GM12891 (cell line): ENCODE results near the gene MRTFB.

Experiments used
- DNase-seq: peaks from one replicate; pipeline ENCODE4 v3.0.0; 2011; ENCODE audit warnings: low spot score; ENCODE audit not compliant: insufficient read length
- FAIRE-seq: peaks from 2 replicates; lab custom pipeline; 2011; peaks lifted over from hg19 to GRCh38; lab: Jason Lieb, UNC
- PAX5 ChIP-seq: IDR thresholded peaks from 2 replicates; pipeline ENCODE4 v1.6.1; 2011; ENCODE audit warnings: low read length, moderate library complexity, mild to moderate bottlenecking; ENCODE audit not compliant: insufficient read depth, severe bottlenecking
- POLR2A ChIP-seq: IDR thresholded peaks from 2 replicates; pipeline ENCODE4 v1.6.1; 2011; ENCODE audit warnings: low read depth, low read length, control low read depth
- POLR2AphosphoS5 ChIP-seq: IDR thresholded peaks from 2 replicates; pipeline ENCODE4 v1.6.1; 2011; ENCODE audit warnings: low read depth, low read length, control low read depth
- POU2F2 ChIP-seq: IDR thresholded peaks from 2 replicates; pipeline ENCODE4 v1.6.1; 2011; ENCODE audit warnings: low read depth, mild to moderate bottlenecking, control low read depth, low read length, moderate library complexity
- SPI1 ChIP-seq: IDR thresholded peaks from 2 replicates; pipeline ENCODE4 v1.6.1; 2011; ENCODE audit warnings: low read depth, low read length, control low read depth
- TAF1 ChIP-seq: IDR thresholded peaks from 2 replicates; pipeline ENCODE4 v1.6.1; 2011; ENCODE audit warnings: low read depth, low read length, control low read depth

MRTFB gene

DNA sequence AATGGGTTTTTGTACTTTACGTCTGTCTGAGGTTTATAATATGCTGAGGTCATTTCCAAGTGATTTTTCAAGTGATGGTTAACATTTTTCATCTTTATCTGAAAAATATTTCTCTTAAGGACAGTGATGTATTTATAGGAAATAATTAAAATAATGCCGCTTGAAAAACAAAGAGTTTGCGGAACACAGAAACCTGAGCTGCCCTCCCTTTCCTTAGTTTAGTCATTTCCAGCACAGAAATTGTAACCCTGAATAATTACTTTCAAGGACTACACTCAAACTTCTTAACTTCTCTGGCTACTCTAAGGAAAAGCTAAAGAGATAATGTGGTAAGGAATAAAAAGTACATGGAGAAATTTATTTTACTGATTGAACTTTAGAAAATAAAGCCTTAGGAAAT lies 54.6 kb downstream of the MRTFB start:
- TF ChIP-seq PAX5 (no peak), POLR2A (no peak), POLR2AphosphoS5 (no peak), POU2F2 (no peak), TAF1 (no peak), SPI1 (no peak)
- no peak for FAIRE-seq
- DNase-seq: no peak

DNA sequence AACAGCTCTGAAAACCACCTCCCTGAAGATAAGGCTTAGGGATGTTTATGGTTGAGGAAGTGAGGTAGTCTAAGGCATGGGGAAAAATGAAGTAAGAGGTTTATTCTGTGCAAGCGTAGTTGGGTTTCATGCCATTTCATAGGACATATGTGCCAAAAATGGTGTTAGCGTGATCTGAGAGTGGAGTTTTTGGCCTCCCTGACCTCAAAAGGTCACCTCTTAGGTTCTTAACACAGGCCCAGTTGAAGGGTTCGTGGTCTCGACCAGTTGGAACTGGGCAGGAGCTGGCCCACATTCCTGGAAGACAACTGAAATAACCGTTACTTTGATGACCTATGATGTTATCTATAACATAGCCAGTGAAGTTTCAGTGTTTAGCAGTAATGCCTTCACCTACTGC lies 57.0 kb downstream of the MRTFB start:
- FAIRE-seq (no peak), DNase-seq (no peak)
- TF ChIP-seq PAX5 (no peak), TAF1 (no peak), SPI1 (no peak), POLR2A (no peak), POLR2AphosphoS5 (no peak), POU2F2 (no peak)

DNA sequence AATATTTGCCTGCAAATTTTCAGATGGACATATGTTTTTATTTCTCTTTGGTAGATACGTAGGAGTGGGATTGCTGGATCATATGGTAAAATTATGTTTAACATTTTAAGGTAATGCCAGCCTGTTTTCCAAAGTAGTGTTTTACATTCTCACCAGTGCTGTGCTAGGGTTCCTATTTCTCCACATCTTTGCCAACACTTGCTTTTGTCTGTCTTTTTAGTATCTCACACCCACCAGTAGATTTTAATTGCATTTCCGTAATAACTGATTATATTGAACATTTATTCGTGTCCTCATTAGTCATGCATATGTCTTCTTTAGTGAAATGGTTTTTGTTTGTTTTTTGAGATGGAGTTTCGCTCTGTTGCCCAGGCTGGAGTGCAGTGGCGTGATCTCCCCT lies 58.4 kb downstream of the MRTFB start:
- DNase-seq (no peak), FAIRE-seq (no peak)
- TF ChIP-seq PAX5: no peak
- no peak for TF ChIP-seq SPI1
- no peak for TF ChIP-seq POLR2A
- TF ChIP-seq POLR2AphosphoS5: no peak

DNA sequence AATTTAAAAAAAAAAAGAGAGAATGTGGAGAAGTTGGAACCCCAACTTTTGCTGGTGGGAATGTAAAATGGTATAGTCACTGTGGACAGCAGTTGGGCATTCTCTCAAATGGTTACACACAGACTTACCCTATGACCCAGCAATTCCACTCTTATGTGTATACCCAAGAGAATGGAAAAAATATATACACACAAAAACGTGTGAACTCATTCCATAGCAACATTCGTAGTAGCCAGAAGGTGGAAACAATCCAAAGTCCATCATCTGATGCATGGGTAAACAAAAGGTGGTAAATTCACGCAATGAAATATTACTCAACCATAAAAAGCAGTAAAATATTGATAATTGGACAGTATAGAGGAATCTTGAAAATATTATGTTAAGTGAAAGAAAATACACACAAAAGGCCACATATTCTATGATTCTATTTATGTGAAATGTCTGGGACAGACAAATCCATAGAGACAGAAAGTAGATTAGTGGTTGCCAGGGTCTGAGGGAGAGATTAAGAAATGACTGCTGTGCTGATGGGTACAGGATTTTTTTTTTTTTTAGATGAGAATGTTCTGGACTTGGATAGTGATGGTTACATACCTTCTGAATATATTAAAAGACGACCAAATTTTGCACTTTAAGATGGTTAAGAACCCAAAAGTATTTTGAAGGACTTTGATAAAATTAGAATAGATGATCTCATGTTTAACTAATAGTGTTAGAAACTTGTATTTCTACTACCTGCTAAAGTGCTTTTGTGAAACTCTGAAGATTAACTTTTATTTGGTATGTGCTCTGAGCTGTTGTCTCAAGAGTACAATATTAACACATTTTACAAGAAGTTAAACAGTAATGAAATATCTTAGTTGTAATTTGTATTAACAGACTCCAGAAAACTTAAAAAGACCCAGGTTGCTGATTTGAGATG lies 60.9 kb downstream of the MRTFB start:
- FAIRE-seq (no peak), DNase-seq (no peak)
- TF ChIP-seq PAX5: no peak
- no peak for TF ChIP-seq SPI1

DNA sequence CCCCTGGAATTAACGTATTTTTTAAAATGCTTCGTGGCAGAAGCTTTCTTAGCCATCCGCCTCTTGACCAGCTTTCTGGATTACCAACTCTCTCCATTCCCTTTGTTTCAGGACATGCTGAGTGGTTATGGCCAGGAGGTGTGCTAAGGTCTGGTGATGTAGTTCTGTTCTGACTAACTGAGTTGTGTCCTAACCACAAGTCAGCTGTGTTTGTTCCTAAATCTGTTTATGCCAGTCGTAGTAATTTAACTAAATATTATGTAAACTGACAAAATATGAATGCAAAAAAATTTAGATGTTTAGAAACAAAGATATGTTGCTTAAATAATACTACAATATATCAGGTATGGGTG lies 61.6 kb downstream of the MRTFB start:
- FAIRE-seq (peak; percentile 9), DNase-seq (peak; percentile 13)
- no peak for TF ChIP-seq POLR2A
- no peak for TF ChIP-seq POU2F2

DNA sequence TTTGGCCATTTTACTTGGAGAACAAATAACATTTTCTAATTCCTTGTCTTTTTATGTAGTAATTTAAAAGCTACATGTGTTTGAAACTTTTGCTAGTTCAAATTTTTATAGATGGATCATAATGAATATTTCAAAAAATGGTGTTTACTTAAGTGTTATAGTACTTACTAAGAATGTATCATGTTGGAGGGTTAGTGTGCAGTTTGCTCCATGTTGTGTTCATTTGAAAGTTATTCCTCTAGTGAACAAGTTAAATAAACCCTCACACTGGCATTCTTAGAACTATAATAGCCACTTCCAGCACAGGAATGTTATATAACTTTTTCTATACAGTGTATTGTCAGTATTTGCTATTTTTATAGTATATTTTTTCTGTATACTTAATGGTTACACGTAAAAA lies 62.8 kb downstream of the MRTFB start:
- FAIRE-seq: no peak
- TF ChIP-seq PAX5: no peak
- no peak for TF ChIP-seq POU2F2
- TF ChIP-seq POLR2A: no peak
- no peak for TF ChIP-seq POLR2AphosphoS5
- no peak for TF ChIP-seq SPI1
- no peak for TF ChIP-seq TAF1
- no peak for DNase-seq

DNA sequence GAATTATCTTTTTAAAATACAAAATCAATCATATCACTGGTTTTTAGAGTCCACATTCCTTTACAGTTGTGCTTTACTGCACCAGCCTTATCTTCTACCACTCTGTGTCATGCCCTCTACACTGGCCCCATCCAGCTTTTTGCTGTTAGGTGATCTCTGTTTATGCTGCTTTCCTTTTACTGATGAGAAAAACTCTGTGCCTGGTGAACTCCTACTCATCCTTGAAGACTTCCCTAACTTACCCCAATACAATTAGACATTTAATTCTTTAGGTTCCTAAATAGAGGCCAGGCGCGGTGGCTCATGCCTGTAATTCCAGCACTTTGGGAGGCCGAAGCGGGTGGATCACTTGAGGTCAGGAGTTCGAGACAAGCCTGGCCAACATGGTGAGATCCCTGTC lies 64.6 kb downstream of the MRTFB start:
- no peak for DNase-seq
- no peak for TF ChIP-seq POU2F2
- no peak for TF ChIP-seq POLR2A
- TF ChIP-seq PAX5: no peak
- TF ChIP-seq TAF1: no peak
- TF ChIP-seq SPI1: no peak
- no peak for TF ChIP-seq POLR2AphosphoS5

DNA sequence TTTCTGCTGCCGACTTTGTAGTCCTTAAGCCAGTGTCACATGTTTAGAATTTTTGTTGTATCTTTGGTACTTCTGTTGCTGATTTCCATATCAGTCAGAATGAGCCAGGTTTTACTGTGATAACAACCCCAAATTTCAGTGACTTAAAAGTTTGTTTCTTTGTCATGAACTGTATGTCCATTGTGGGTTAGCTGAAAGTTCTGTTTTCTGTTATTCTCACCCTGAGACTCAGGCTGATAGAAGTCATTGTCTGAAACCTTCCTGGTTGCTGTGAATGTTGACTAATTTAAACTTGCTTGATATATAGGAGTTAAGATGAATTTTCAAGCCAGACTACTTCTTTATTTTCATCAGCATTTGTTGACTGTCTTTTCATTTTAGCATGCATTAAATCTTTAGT lies 68.8 kb downstream of the MRTFB start:
- DNase-seq: no peak
- TF ChIP-seq PAX5 (no peak), SPI1 (no peak), POU2F2 (no peak), POLR2A (no peak), TAF1 (no peak), POLR2AphosphoS5 (no peak)
- no peak for FAIRE-seq

More for the DNA sequence above, 64.6 kb downstream of the MRTFB start:
- FAIRE-seq: no peak

DNA sequence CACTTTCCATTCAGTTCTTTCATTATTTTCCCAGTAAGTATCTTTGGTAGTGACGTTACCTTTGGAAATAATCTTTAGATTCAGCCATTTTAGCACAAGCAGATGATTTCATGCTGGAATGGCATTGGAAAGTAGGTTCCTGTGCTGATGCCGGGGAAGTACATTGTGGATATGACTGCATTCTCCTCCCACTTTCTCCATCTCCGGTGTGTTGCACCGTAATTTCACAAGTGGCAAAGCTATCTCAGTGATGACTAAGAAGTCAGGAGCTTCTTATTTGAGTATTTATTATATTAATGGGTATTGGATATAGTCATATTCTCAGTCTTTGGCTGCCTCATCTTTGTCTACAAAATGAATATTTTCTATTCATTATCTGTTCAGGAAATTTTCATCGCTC lies 69.8 kb downstream of the MRTFB start:
- DNase-seq (no peak), FAIRE-seq (no peak)

DNA sequence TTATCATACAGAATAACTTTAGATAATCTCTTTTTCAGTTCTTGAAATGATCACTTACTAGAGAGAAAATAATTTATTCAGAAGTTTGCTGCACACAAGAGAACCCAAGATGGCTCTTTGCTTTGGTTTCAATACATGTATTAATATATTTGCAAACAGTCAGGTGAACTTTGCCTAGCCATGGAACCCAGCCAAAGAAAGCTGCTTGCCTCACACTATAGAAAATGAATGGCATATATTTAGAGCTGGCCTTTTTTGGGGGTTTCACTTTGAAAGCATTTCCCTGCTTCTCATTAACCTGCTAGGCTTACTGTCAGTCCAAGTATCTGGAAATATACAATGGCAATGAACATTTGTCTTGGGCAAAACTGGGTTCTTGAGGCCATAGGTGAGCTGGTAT lies 75.3 kb downstream of the MRTFB start:
- FAIRE-seq (no peak), DNase-seq (no peak)
- TF ChIP-seq POLR2A: no peak
- no peak for TF ChIP-seq PAX5
- TF ChIP-seq SPI1: no peak

More for the DNA sequence above, 69.8 kb downstream of the MRTFB start:
- no peak for TF ChIP-seq TAF1
- no peak for TF ChIP-seq POLR2AphosphoS5
- TF ChIP-seq SPI1: no peak

DNA sequence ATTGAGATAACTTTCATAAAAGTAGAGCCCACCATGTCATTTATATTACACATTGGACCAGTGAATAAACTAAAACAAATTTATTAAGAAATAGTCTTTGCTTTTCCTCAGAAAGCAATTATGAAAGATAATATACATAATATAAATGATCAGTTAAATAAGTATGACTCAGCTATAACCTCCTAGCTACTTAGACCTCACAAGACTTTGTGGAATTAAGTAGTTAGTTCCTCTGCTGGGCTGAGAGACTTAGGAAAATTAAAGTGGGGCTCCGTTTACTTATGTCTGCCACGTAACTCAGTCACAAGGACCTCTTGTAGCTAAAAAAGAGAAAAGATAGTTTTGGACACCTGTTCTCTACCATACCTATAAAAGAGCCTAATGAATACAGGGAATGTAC lies 76.9 kb downstream of the MRTFB start:
- DNase-seq: no peak
- no peak for TF ChIP-seq SPI1
- TF ChIP-seq PAX5: no peak
- no peak for TF ChIP-seq POLR2AphosphoS5
- no peak for TF ChIP-seq POU2F2
- no peak for TF ChIP-seq TAF1
- no peak for TF ChIP-seq POLR2A
- FAIRE-seq: no peak
